HG03159 (cell line): ENCODE measurements around the gene BCL7C.
A peak's percentile ranks its signal among the peaks of the same experiment; 100 is the strongest.
"Not testable (repeated sequence)": the region's sequence is repeated elsewhere in the genome, so short reads cannot be mapped to it uniquely, and the experiment has no call there.

Experiments used
- ATAC-seq: cut with Tn5 transposase; IDR thresholded peaks from one replicate; pipeline ENCODE4 v1.9.1; 2021; ENCODE audit warnings: mild to moderate bottlenecking, moderate library complexity; ENCODE audit not compliant: unreplicated experiment

The BCL7C gene

GRCh38 chr16:30893744-30894539 lies at the start of gene BCL7C:
Gene BCL7C (minus strand): TSS chr16:30894077. CDS start chr16:30893944, 133 bp downstream.
- peak; percentile 58 for ATAC-seq

GRCh38 chr16:30942426-30942806 lies 48.5 kb upstream of the BCL7C start:
- no peak for ATAC-seq

- ATAC-seq: peak; percentile 77
Observed at GRCh38 chr16:30941600-30942425, 47.9 kb upstream of the BCL7C start.

DNA sequence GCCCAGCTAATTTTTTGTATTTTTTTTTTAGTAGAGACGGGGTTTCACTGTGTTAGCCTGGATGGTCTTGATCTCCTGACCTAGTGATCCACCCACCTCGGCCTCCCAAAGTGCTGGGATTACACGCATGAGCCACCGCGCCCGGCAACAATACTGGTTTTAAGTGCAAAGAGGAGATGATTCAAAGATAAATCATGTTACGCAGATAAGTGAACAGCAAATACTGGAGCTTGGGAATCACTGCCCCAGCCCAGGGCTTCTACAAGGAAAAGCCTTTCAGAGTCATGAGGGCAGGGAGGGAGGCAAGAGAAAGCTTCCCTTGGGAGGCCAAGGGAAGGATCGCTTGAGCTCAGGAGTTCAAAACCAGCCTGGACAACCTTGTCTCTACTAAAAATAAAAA lies 45.7 kb upstream of the BCL7C start:
- not testable (repeated sequence) for ATAC-seq

GRCh38 chr16:30937692-30938091 lies 43.8 kb upstream of the BCL7C start:
- ATAC-seq: no peak

GRCh38 chr16:30934827-30935557 lies 41.1 kb upstream of the BCL7C start:
- no peak for ATAC-seq

GRCh38 chr16:30931068-30931650 lies 37.3 kb upstream of the BCL7C start:
- no peak for ATAC-seq

- ATAC-seq: no peak
Observed at GRCh38 chr16:30930160-30930571, 36.3 kb upstream of the BCL7C start.

- ATAC-seq: no peak
Observed at GRCh38 chr16:30929167-30929566, 35.3 kb upstream of the BCL7C start.

DNA sequence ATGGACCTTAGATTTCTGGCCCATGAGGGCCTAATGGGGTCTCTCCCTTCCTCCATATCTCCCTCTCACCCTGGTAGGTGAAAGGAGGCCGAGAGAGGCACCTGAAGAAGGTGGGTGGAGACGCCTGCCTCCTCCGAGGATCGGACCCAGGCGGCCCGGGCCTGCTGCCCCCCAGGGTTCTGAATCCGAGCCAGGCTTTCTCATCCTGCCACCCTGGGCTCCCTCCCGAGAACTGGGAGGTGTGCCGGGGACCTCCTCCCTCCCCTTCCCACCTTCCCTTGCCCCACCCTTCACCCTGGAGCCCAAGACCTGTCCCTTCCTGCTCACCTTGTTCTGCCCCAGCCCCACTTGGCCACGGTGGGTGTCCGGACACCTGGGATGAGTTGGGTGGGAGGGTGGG lies 34.5 kb upstream of the BCL7C start:
- ATAC-seq: no peak

- ATAC-seq: no peak
Observed at GRCh38 chr16:30927789-30928378, 34.0 kb upstream of the BCL7C start.

DNA sequence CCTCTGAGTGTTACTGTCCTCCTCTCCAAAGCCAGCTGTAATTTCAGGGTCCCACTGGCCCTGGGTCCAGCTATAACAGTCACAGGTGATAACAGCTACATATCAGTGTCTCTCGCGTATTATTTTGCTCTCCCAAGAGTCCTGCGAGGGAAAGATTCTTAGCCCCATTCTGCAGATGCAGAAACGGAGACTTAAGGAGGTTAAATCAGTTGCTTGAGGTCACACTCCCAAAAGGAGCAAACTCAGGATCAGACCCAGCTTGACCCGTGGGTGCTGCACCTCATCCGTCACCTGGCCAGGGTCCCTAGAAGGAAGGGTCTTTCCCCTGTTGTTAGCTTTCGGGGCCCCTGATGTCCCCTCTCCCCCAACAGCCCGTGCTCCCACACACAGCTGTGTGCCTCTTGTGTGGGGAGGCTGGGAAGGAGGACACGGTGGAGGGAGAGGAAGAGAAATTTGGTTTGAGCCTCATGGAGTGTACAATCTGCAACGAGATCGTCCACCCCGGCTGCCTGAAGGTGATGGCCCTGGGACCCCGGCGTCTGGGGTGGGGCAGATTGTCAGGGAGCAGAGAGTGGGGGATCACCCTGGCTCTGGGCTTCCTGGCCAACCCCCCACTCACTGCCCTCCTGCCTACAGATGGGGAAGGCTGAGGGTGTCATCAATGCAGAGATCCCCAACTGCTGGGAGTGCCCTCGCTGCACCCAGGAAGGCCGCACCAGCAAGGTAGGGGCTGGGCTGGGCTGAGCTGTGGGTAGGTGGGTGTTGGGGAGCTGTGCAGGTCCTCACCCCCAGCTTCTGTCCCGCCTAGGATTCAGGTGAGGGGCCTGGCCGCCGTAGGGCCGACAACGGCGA lies 33.3 kb upstream of the BCL7C start:
- ATAC-seq: no peak

DNA sequence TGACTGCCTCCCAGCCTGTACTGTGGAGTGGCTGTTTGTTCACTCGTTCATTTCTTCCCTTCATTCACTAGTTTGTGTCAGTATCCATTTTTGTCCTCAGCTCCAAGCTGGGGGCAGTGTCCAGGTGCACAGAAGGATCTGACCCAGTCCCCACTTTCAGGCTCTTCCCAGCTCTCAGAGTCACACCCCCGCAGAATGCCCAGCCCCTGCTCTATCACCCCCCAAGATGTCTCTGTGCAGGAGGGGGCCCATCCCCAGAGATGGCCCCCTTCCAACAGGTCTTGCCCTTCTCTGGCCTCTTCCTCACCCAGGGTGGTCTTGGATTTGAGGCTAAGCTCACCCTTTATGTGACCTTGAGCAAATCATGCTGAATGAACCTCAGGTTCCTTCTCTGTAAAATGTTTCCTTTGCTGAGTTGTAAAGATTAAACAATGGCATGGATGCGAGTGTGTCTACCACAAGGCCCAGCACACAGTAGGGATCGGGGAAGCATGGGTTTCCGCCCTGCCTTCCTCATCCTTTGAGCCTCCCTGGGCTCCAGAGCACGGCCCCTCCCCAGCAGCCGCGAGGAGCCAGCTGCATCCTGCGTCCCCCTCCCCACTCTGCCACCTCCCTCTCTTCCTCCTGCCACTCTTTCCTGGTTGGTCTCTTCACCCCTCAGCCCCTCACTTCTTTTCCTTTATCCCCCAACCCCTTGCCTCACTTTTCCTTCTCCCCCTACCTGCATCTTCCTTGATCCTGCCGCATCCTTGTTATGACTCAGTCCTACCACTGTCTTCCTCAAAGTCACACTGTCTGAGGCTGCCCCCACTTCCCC lies 32.3 kb upstream of the BCL7C start:
- no peak for ATAC-seq

DNA sequence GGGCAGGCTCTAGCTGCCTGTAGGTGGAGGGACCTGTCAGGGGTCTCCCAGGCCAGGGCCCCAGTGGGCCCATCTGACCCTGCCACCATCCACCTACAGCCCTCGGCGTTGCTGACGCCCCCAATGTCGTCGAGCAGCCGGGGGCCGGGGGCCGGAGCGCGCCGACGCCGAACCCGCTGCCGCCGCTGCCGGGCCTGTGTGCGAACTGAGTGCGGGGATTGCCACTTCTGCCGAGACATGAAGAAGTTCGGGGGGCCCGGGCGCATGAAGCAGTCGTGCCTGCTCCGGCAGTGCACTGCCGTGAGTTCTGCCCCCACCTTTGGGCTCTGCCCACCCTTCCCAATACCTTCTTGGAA lies 31.7 kb upstream of the BCL7C start:
- no peak for ATAC-seq

GRCh38 chr16:30924913-30925631 lies 31.2 kb upstream of the BCL7C start:
- ATAC-seq: no peak

DNA sequence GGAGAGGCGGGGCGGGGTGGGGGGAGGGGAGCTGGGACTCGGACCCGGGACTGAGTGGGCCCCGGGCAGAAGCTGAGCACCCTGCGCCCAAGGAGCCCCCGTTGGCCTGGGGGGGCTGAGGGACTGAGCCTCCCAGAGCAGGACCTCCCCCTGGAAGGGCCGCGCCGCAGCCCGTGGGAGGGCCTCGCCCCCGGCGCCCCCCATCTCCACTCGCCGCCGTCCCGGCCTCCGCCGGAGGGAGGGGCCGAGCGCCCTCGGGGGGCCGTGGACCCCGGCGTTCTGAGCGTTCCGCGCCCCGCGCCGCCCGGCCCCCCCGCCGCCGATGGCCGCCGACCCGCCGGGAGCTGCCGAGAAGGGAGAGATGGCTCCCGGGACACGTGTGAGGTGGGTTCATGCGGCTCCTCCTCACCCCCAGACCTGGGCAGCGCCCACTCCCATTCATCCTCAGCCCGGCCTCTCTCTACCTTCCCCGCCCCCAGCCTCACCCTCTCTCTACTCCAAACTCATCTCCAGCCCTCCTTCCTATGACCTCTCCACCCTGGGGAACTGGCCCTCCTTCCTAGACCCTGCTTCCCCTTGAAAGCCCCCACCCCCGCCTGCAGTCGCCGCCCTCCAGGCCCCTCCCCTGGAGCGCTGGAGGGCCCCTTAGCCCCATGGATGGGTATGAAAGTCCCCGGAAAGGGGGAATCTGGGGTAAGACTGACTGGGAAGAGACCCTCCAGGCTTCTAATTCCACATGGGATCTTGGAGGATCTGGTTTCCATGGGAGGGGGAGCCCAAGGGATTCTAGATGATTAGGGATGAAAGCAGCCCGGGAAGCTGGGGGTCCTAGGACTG lies 30.4 kb upstream of the BCL7C start:
- no peak for ATAC-seq

- ATAC-seq: no peak
Observed at GRCh38 chr16:30923554-30924075, 29.7 kb upstream of the BCL7C start, which contains the start of gene FBXL19. Gene FBXL19 (plus strand): TSS chr16:30923572. CDS start chr16:30925755, 2,183 bp downstream.
